H1 (cell line): ENCODE measurements around the gene ASPA. TPM values are rescaled to one million over a fixed set of nuclear protein-coding genes. Genes with fewer than 3 reads are reported as not detected.

ENCODE experiments used
- CTCF ChIA-PET: fragments of 300-600 bp; sonication (Branson Sonifier 250); formaldehyde crosslinking; loops from one replicate; lab custom pipeline; 2021; ENCODE audit not compliant: partially characterized antibody; lab: Charles Lee
- POLR2A ChIA-PET: fragments of 300-600 bp; sonication (Branson Sonifier 250); formaldehyde crosslinking; loops from one replicate; lab custom pipeline; 2021; ENCODE audit warnings: inconsistent platforms; ENCODE audit not compliant: partially characterized antibody; lab: Charles Lee
- DNase-seq, 2 experiments: peaks; one replicate each; pipeline versions ENCODE4 v3.0.0 to v3.0.0-alpha.2; 2010 to 2022; ENCODE audit warnings: low spot score in 2 of 2, low read depth in 1 of 2, mixed read lengths in 1 of 2
- FAIRE-seq: peaks from 2 replicates; lab custom pipeline; 2011; peaks lifted over from hg19 to GRCh38; lab: Jason Lieb, UNC
- H2AFZ ChIP-seq: 2 replicates; pipeline ENCODE4 v1.8.1; 2012; ENCODE audit warnings: low read length, inconsistent platforms
- H2AK5ac ChIP-seq: 2 replicates; pipeline ENCODE4 v1.6.1; 2013; ENCODE audit warnings: low read depth, low read length
- H2BK120ac ChIP-seq: replicated peaks from 2 replicates; pipeline ENCODE3; 2013; ENCODE audit warnings: low read depth, low read length, inconsistent platforms
- H2BK12ac ChIP-seq: 2 replicates; pipeline ENCODE4 v1.6.1; 2013; ENCODE audit warnings: low read depth, low read length
- H2BK15ac ChIP-seq: 2 replicates; pipeline ENCODE4 v1.6.1; 2013; ENCODE audit warnings: low read length
- H2BK20ac ChIP-seq: 2 replicates; pipeline ENCODE4 v1.6.1; 2013; ENCODE audit warnings: low read length
- H2BK5ac ChIP-seq: 2 replicates; pipeline ENCODE4 v1.6.1; 2013; ENCODE audit warnings: low read depth, low read length
- H3K14ac ChIP-seq: 2 replicates; pipeline ENCODE4 v1.6.1; 2013; ENCODE audit warnings: inconsistent platforms; ENCODE audit not compliant: insufficient read length
- H3K18ac ChIP-seq: 2 replicates; pipeline ENCODE4 v1.6.1; 2013; ENCODE audit warnings: low read length; ENCODE audit errors: extremely low read depth
- H3K23ac ChIP-seq: 2 replicates; pipeline ENCODE4 v1.6.1; 2013; ENCODE audit warnings: inconsistent platforms; ENCODE audit not compliant: insufficient read length
- H3K23me2 ChIP-seq: 2 replicates; pipeline ENCODE4 v1.6.1; 2013; ENCODE audit warnings: low read depth, low read length
- H3K27ac ChIP-seq: 2 replicates; pipeline ENCODE4 v1.6.1; 2011; ENCODE audit warnings: low read depth, low read length, inconsistent platforms
- H3K27me3 ChIP-seq, 4 experiments: replicated peaks in 1 of 4; 1 replicate in 1 of 4; 2 replicates in 3 of 4; pipeline versions ENCODE4 v1.6.1 to v1.8.1; 2011 to 2013; ENCODE audit warnings: low read length in 3 of 4, mild to moderate bottlenecking in 3 of 4, inconsistent platforms in 2 of 4, mixed read lengths in 2 of 4, moderate library complexity in 1 of 4; ENCODE audit not compliant: control insufficient read depth in 3 of 4, insufficient read depth in 3 of 4; ENCODE audit errors: extremely low read depth in 1 of 4
- H3K36me3 ChIP-seq, 4 experiments: 2 replicates each; pipeline versions ENCODE4 v1.6.1 to v1.8.1; 2011 to 2013; ENCODE audit warnings: mild to moderate bottlenecking in 4 of 4, low read length in 3 of 4, moderate library complexity in 2 of 4, control low read depth in 1 of 4, inconsistent platforms in 1 of 4; ENCODE audit not compliant: insufficient read depth in 4 of 4, control insufficient read depth in 2 of 4
- H3K4ac ChIP-seq: replicated peaks from 2 replicates; pipeline ENCODE3; 2013; ENCODE audit warnings: low read length, low read depth, mixed read lengths, inconsistent platforms; ENCODE audit not compliant: insufficient read length
- H3K4me1 ChIP-seq, 4 experiments: replicated peaks in 1 of 4; 1 replicate in 1 of 4; 2 replicates in 3 of 4; pipeline versions ENCODE4 v1.6.1 to v1.8.1; 2011 to 2013; ENCODE audit warnings: low read length in 3 of 4, inconsistent platforms in 2 of 4, mixed read lengths in 1 of 4; ENCODE audit not compliant: insufficient read depth in 4 of 4, control insufficient read depth in 3 of 4
- H3K4me2 ChIP-seq, 2 experiments: 2 replicates each; pipeline versions ENCODE4 v1.6.1 to v1.8.1; 2011 to 2013; ENCODE audit warnings: low read depth in 2 of 2, low read length in 2 of 2, control low read depth in 1 of 2, inconsistent platforms in 1 of 2, mild to moderate bottlenecking in 1 of 2; ENCODE audit not compliant: insufficient read depth in 1 of 2
- H3K4me3 ChIP-seq, 4 experiments: fragments of 200-600, 300-600 bp in 1 of 4; sonication (generic), shearing (Covaris generic), sonication (Bioruptor Twin) in 1 of 4; 2 replicates each; pipeline versions ENCODE4 v1.5.1 to v1.8.1; 2011 to 2016; ENCODE audit warnings: low read length in 4 of 4, low read depth in 3 of 4, control low read depth in 2 of 4, inconsistent platforms in 2 of 4, mild to moderate bottlenecking in 2 of 4, mixed read lengths in 1 of 4, moderate library complexity in 1 of 4; ENCODE audit not compliant: insufficient read depth in 2 of 4; ENCODE audit errors: extremely low read depth in 1 of 4
- H3K56ac ChIP-seq: replicated peaks from 2 replicates; pipeline ENCODE3; 2013; ENCODE audit warnings: low read depth, mild to moderate bottlenecking, mixed read lengths, low read length, inconsistent platforms; ENCODE audit not compliant: insufficient read length
- H3K79me1 ChIP-seq: 2 replicates; pipeline ENCODE4 v1.6.1; 2013; ENCODE audit warnings: low read depth, low read length, control low read depth
- H3K79me2 ChIP-seq, 2 experiments: 2 replicates each; pipeline versions ENCODE4 v1.6.1 to v1.8.1; 2012 to 2013; ENCODE audit warnings: low read length in 2 of 2, mild to moderate bottlenecking in 2 of 2, inconsistent platforms in 1 of 2; ENCODE audit not compliant: insufficient read depth in 2 of 2, control insufficient read depth in 1 of 2
- H3K9ac ChIP-seq, 4 experiments: replicated peaks in 1 of 4; 1 replicate in 1 of 4; 2 replicates in 3 of 4; pipeline versions ENCODE4 v1.6.1 to v1.8.1; 2011 to 2013; ENCODE audit warnings: low read depth in 3 of 4, low read length in 3 of 4, control low read depth in 2 of 4, mild to moderate bottlenecking in 2 of 4, moderate library complexity in 2 of 4, inconsistent platforms in 1 of 4; ENCODE audit errors: extremely low read depth in 1 of 4
- H3K9me3 ChIP-seq, 2 experiments: 2 replicates each; pipeline versions ENCODE4 v1.6.1 to v1.8.1; 2012 to 2013; ENCODE audit warnings: mild to moderate bottlenecking in 2 of 2, moderate library complexity in 2 of 2, control low read depth in 1 of 2, inconsistent platforms in 1 of 2, low read depth in 1 of 2, low read length in 1 of 2, mixed read lengths in 1 of 2; ENCODE audit not compliant: insufficient read depth in 2 of 2
- H4K20me1 ChIP-seq, 2 experiments: replicated peaks in 1 of 2; 2 replicates each; pipeline versions ENCODE3 to v1.8.1; 2011 to 2013; ENCODE audit warnings: inconsistent platforms in 2 of 2, low read length in 2 of 2, mild to moderate bottlenecking in 1 of 2; ENCODE audit not compliant: insufficient read depth in 2 of 2, control insufficient read depth in 1 of 2
- H4K5ac ChIP-seq: 2 replicates; pipeline ENCODE4 v1.6.1; 2013; ENCODE audit warnings: low read length, low read depth, mixed read lengths, inconsistent platforms; ENCODE audit not compliant: insufficient read length
- H4K8ac ChIP-seq: 2 replicates; pipeline ENCODE4 v1.8.0; 2013; ENCODE audit warnings: mild to moderate bottlenecking, moderate library complexity, low read length, inconsistent platforms; ENCODE audit not compliant: insufficient read depth; ENCODE audit errors: extremely low read depth
- H4K91ac ChIP-seq: replicated peaks from 2 replicates; pipeline ENCODE3; 2013; ENCODE audit warnings: low read length, mixed read lengths, inconsistent platforms; ENCODE audit not compliant: insufficient read length
- BRCA1 ChIP-seq: IDR thresholded peaks from 2 replicates; pipeline ENCODE4 v1.6.1; 2012; ENCODE audit warnings: low read depth, low read length, improper control_type of control experiment
- CEBPB ChIP-seq: IDR thresholded peaks from 2 replicates; pipeline ENCODE4 v1.6.1; 2012; ENCODE audit warnings: low read depth, low read length
- CHD2 ChIP-seq: IDR thresholded peaks from 2 replicates; pipeline ENCODE4 v1.6.1; 2012; ENCODE audit warnings: low read length, improper control_type of control experiment
- KDM4A ChIP-seq: IDR thresholded peaks from one replicate; pipeline ENCODE4 v1.7.1; 2012; ENCODE audit warnings: low read depth, mild to moderate bottlenecking, moderate library complexity, low read length, inconsistent platforms; ENCODE audit not compliant: severe bottlenecking
- MAFK ChIP-seq: IDR thresholded peaks from 2 replicates; pipeline ENCODE4 v1.6.1; 2012; ENCODE audit warnings: low read depth, mild to moderate bottlenecking, improper control_type of control experiment, low read length
- RXRA ChIP-seq: IDR thresholded peaks from 2 replicates; pipeline ENCODE4 v1.6.1; 2011; ENCODE audit warnings: low read depth, mild to moderate bottlenecking, low read length, moderate library complexity; ENCODE audit not compliant: insufficient read depth
- whole genome bisulfite sequencing, 2 experiments: shearing (Covaris generic) in 1 of 2; methylation state at CpG; one replicate each; pipeline versions ENCODE4 v1.1.6 to v1.1.7; 2013 to 2015; ENCODE audit warnings: low lambda C conversion rate in 2 of 2, mixed read lengths in 2 of 2, inconsistent platforms in 1 of 2, low coverage in 1 of 2, missing lambda C conversion rate in 1 of 2; ENCODE audit not compliant: insufficient replicate concordance in 2 of 2, insufficient coverage in 1 of 2, insufficient read length in 1 of 2; ENCODE audit errors: extremely low coverage in 1 of 2, missing lambda C conversion rate in 1 of 2; 5-methylcytosine and 5-hydroxymethylcytosine counted together
- polyA plus RNA-seq, 7 experiments: library from polyadenylated mRNA; depleted of rRNA in 3 of 7; stranded (reverse) in 5 of 7; unstranded in 2 of 7; fragments of >200 nt in 5 of 7; fragments of 200-250 nt in 2 of 7; gene quantifications; 1 replicate in 5 of 7; 2 replicates in 1 of 7; 4 replicates in 1 of 7; pipeline versions ENCODE4 v1.2.1 to v1.2.3, GENCODE V29; 2011 to 2013; ENCODE audit warnings: missing spikeins in 2 of 7, mixed read lengths in 2 of 7
- total RNA-seq: library from RNA; stranded (reverse); fragmentation: NEBNext Ultra II Directional; extraction: Animal tissue kit (Norgen Biotek cat#: 25700); gene quantifications from 2 replicates; pipeline ENCODE4 v1.2.1, GENCODE V29; 2021
- TF ChIP-seq, protein P1 (sequence below): IDR thresholded peaks from 2 replicates; pipeline ENCODE4 v1.6.1; 2012; ENCODE audit warnings: inconsistent platforms
- TF ChIP-seq, protein P2 (sequence below): IDR thresholded peaks from 2 replicates; pipeline ENCODE4 v1.6.1; 2011; ENCODE audit warnings: low read depth, mild to moderate bottlenecking, low read length; ENCODE audit not compliant: insufficient read depth

Gene ASPA
- total and polyA plus RNA-seq, 2 of the 8 experiments (the other 6 are each of a cell fraction or from before 2014, with no cell fraction given), result 0.03 TPM; not detected in 1

DNA sequence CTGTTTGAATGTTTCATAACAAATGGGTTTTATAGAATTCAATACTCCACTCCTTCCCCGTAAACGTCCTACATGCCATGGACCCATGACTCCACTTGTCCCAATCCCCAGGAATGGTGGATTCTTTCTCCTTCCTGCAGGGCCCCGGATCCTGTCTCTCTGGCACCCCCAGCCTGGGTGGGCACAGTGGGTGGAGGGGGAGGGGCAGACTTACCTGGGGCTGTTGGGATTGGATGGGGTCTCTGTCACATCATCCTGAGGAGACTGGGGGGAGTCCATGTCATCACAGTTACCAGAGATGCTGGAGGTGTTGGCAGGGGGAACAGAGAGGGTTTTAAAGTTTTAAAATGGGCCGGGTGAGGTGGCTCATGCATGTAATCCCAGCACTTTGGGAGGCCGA lies 68.6 kb downstream of the ASPA start:
- no peak for DNase-seq
- no peak overlapping the region for H2AK5ac ChIP-seq
- WGBS, 2 experiments, result 90% methylated on average over 5 of the region's 5 CpGs; no CpG with 5 or more reads in 1 of the 2 experiments
- TF ChIP-seq CHD2 (no peak), CEBPB (no peak), BRCA1 (no peak), MAFK (no peak), KDM4A (no peak), RXRA (no peak)
- TF ChIP-seq, protein P1, sequence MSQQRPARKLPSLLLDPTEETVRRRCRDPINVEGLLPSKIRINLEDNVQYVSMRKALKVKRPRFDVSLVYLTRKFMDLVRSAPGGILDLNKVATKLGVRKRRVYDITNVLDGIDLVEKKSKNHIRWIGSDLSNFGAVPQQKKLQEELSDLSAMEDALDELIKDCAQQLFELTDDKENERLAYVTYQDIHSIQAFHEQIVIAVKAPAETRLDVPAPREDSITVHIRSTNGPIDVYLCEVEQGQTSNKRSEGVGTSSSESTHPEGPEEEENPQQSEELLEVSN, result no peak
- TF ChIP-seq, protein P2, sequence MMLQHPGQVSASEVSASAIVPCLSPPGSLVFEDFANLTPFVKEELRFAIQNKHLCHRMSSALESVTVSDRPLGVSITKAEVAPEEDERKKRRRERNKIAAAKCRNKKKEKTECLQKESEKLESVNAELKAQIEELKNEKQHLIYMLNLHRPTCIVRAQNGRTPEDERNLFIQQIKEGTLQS, result no peak

More for the DNA sequence above, 68.6 kb downstream of the ASPA start:
- Histone ChIP-seq H3K56ac (no peak overlapping the region), H3K23me2 (peaks cover under 1% of the 10 kb centered on the region; the same call in 1 of the 2 replicates), H3K18ac (no peak overlapping the region), H2BK120ac (no peak overlapping the region), H4K5ac (no peak overlapping the region), H3K23ac (no peak overlapping the region), H3K9me3 (no peaks in the 10 kb centered on the region), H3K4ac (no peak overlapping the region), H2BK20ac (no peak overlapping the region), H3K79me1 (no peaks in the 10 kb centered on the region), H3K27me3 (no peaks in the 10 kb centered on the region), H3K36me3 (no peaks in the 10 kb centered on the region), H3K4me1 (peaks cover 0 to 2% (median 0%) of the 10 kb centered on the region in 4 experiments; a peak in 1 of 7 replicates), H3K27ac (no peak overlapping the region), H3K9ac (no peak overlapping the region), H2BK15ac (no peak overlapping the region), H3K4me3 (no peak overlapping the region), H4K20me1 (no peaks in the 10 kb centered on the region), H2AFZ (no peak overlapping the region), H2BK12ac (no peak overlapping the region), H2BK5ac (no peak overlapping the region), H3K14ac (no peak overlapping the region), H4K91ac (no peak overlapping the region), H3K4me2 (no peak overlapping the region), H4K8ac (no peak overlapping the region), H3K79me2 (no peaks in the 10 kb centered on the region)
- ChIA-PET CTCF (no interaction called here), POLR2A (no interaction called here)
- no peak for FAIRE-seq
